ENCODE data around the gene LEF1.
A peak's percentile ranks its signal among the peaks of the same experiment; 100 is the strongest.
"Not testable (repeated sequence)": the region's sequence is repeated elsewhere in the genome, so short reads cannot be mapped to it uniquely, and the experiment has no call there.

The LEF1 gene

DNA sequence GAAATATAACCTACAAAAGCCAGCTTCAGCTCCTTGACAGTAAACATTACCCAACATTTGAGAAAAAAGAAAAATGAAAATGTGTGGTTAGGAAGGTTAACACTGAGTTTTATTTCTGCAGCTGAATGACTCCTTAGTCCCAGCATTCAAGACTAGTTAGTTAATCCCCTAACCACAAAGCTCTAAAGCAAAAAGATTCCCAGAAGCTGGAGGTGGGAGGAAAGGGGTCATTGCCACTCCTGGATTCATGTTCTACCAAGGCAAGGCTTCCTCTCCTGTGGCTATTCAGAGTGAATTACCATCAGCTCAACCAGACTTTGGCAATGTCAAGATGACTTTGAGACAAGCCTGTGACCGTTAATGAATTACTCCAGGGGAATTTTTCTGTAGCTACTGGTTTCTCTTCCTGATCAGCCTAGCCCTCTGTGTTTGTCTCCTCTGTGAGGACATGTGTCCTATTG is 115.5 kb downstream of the LEF1 start:
- no peaks in the 10 kb centered on the region for H3K27me3 Mint-ChIP-seq (ENCODE audit: low read depth, poor library complexity)
- no peak for TF ChIP-seq CTCF (IDR thresholded peaks at IDR 0.05)
- no peak for DNase-seq
- peaks cover 80% of the 10 kb centered on the region for H3K4me1 Mint-ChIP-seq
- H3K9me3 Mint-ChIP-seq = no peaks in the 10 kb centered on the region
- peak overlapping the region; percentile 23 for H3K4me3 Mint-ChIP-seq
- peak overlapping the region; percentile 6 for H3K27ac Mint-ChIP-seq
- H3K36me3 Mint-ChIP-seq (ENCODE audit: low read depth) = peaks cover 50% of the 10 kb centered on the region

DNA sequence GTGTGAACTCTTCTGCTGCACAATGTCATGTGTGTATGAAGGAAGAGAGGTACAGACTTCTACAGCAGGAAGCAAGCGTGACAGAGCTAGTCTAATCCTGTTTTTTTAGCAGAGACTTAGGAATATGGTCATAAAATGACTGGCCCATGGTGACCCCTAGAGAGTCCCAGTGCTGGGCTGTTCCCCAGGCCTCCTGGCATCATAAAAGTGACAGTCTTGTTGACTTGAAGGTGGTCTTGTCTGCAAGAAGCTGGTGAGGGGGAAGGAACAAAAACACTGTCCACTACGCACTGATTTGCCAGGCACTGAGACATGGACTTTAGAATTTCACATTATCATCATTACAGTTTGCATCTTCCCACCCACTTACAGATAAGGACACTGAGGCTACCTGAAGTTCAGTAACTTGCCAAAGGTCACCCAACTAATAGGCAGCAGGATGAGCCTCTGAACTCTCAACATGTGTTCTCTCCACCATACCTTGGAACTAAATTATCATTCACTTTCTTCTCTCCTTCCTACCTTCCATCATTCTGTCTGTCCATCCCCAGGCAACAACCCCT is 116.1 kb downstream of the LEF1 start:
- no peak for TF ChIP-seq CTCF (IDR thresholded peaks at IDR 0.05)
- H3K27me3 Mint-ChIP-seq (ENCODE audit: low read depth, poor library complexity) = no peaks in the 10 kb centered on the region
- H3K4me1 Mint-ChIP-seq = peaks cover 82% of the 10 kb centered on the region
- peaks cover 53% of the 10 kb centered on the region for H3K36me3 Mint-ChIP-seq (ENCODE audit: low read depth)
- no peak for DNase-seq
- no peak overlapping the region for H3K4me3 Mint-ChIP-seq
- peak overlapping the region; percentile 6 for H3K27ac Mint-ChIP-seq
- H3K9me3 Mint-ChIP-seq = no peaks in the 10 kb centered on the region

DNA sequence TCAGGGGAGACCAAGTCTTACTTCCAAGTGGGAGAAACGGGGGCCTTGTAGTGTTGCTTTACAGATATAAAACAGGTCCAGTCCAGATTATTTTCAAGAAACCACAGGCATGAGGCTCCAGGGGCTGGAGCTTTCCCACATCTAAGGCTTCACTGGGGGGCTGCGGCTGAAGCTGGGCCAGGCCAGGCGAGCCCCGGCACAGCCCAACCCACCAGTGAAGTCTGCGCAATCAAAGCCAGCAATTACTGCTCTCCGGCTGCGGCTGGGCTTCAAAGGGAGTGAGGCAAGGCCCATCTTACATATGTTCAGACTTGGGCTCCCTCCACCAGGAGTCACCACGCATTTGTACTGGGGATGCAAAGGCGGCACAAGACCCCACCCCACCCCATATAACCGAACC is 117.4 kb downstream of the LEF1 start:
- Mint-ChIP-seq H3K36me3 (ENCODE audit: low read depth) (peaks cover 56% of the 10 kb centered on the region), H3K27ac (peak overlapping the region; percentile 84), H3K9me3 (no peaks in the 10 kb centered on the region), H3K27me3 (ENCODE audit: low read depth, poor library complexity) (no peaks in the 10 kb centered on the region), H3K4me3 (no peak overlapping the region), H3K4me1 (peaks cover 82% of the 10 kb centered on the region)
- no peak for TF ChIP-seq CTCF (IDR thresholded peaks at IDR 0.05)
- DNase-seq = no peak

GRCh38 chr4:108050166-108051111 is 118.3 kb downstream of the LEF1 start:
- peaks cover 82% of the 10 kb centered on the region for H3K4me1 Mint-ChIP-seq
- H3K27me3 Mint-ChIP-seq (ENCODE audit: low read depth, poor library complexity) = not testable (repeated sequence)

GRCh38 chr4:108049406-108049805 is 119.3 kb downstream of the LEF1 start:
- peaks cover 85% of the 10 kb centered on the region for H3K4me1 Mint-ChIP-seq
- peaks cover 46% of the 10 kb centered on the region for H3K36me3 Mint-ChIP-seq (ENCODE audit: low read depth)
- no peak for DNase-seq
- H3K4me3 Mint-ChIP-seq = no peak overlapping the region
- no peak for TF ChIP-seq CTCF (IDR thresholded peaks at IDR 0.05)
- no peaks in the 10 kb centered on the region for H3K9me3 Mint-ChIP-seq
- H3K27ac Mint-ChIP-seq = peak overlapping the region; percentile 92
- H3K27me3 Mint-ChIP-seq (ENCODE audit: low read depth, poor library complexity) = no peaks in the 10 kb centered on the region

More at GRCh38 chr4:108050166-108051111, 118.3 kb downstream of the LEF1 start:
- DNase-seq, H3K9me3 Mint-ChIP-seq, H3K4me3 Mint-ChIP-seq: not testable (repeated sequence)
- H3K27ac Mint-ChIP-seq = peak overlapping the region; percentile 20
- peaks cover 53% of the 10 kb centered on the region for H3K36me3 Mint-ChIP-seq (ENCODE audit: low read depth)

DNA sequence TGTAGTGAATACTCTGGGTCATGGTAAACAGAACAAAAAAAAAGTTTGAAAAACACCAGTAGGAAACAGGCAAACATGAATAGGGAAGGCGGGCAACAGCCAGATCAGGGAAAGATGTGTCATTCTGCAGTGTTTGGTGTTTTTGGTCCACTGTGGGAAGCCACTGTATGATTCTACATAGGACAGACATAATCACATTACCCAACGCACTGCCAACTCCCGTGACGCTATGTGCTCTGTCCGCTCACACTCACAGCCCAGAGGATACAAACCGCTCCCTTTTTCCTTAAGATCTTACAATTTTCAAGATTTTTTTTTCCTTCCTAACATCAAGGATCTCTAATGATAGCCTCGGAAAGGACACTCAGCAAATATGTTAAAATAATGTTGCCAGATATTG is 119.7 kb downstream of the LEF1 start:
- H3K36me3 Mint-ChIP-seq (ENCODE audit: low read depth) = peaks cover 42% of the 10 kb centered on the region
- DNase-seq = no peak
- no peak for TF ChIP-seq CTCF (IDR thresholded peaks at IDR 0.05)
- peaks cover 84% of the 10 kb centered on the region for H3K4me1 Mint-ChIP-seq
- no peaks in the 10 kb centered on the region for H3K9me3 Mint-ChIP-seq
- H3K27ac Mint-ChIP-seq = peak overlapping the region; percentile 92
- H3K27me3 Mint-ChIP-seq (ENCODE audit: low read depth, poor library complexity) = no peaks in the 10 kb centered on the region
- no peak overlapping the region for H3K4me3 Mint-ChIP-seq
